Spleen (tissue), 11 donors: ENCODE data around the gene PGLYRP4. TPM values are rescaled to one million over a fixed set of nuclear protein-coding genes. Genes with fewer than 3 reads are reported as not detected.
A peak's percentile ranks its signal among the peaks of the same experiment; 100 is the strongest.

Source experiments
- DNase-seq: peaks from one replicate; pipeline ENCODE4 v3.0.0-alpha.2; 2020
- H3K27ac ChIP-seq, 8 donors: fragments of 200-600 bp; sonication (generic) in 7 of 8; 1 replicate in 4 of 8; 2 replicates in 4 of 8; pipeline versions ENCODE4 v1.5.0 to v1.8.0; 2016 to 2021; ENCODE audit warnings: inconsistent platforms in 4 of 8, mild to moderate bottlenecking in 4 of 8, moderate library complexity in 1 of 8
- H3K27me3 ChIP-seq, 7 donors: fragments of 200-600 bp; sonication (generic) in 6 of 7; replicated peaks in 1 of 7; 1 replicate in 4 of 7; 2 replicates in 3 of 7; pipeline versions ENCODE4 v1.5.0 to v1.8.0; 2016 to 2021; ENCODE audit warnings: inconsistent platforms in 3 of 7, mild to moderate bottlenecking in 1 of 7
- H3K36me3 ChIP-seq, 6 donors: fragments of 200-600 bp; sonication (generic) in 5 of 6; 1 replicate in 4 of 6; 2 replicates in 2 of 6; pipeline versions ENCODE4 v1.5.0 to v1.8.0; 2016 to 2021; ENCODE audit warnings: inconsistent platforms in 2 of 6
- H3K4me1 ChIP-seq, 6 donors: fragments of 200-600 bp; sonication (generic) in 5 of 6; 1 replicate in 3 of 6; 2 replicates in 3 of 6; pipeline versions ENCODE4 v1.5.0 to v1.8.0; 2016 to 2021; ENCODE audit warnings: inconsistent platforms in 3 of 6
- H3K4me3 ChIP-seq, 8 donors: fragments of 200-600 bp; sonication (generic) in 7 of 8; 1 replicate in 4 of 8; 2 replicates in 4 of 8; pipeline versions ENCODE4 v1.5.0 to v1.8.0; 2016 to 2021; ENCODE audit warnings: inconsistent platforms in 4 of 8, mild to moderate bottlenecking in 4 of 8, moderate library complexity in 2 of 8
- H3K9me3 ChIP-seq, 8 donors: fragments of 200-600 bp; sonication (generic) in 7 of 8; 1 replicate in 4 of 8; 2 replicates in 4 of 8; pipeline versions ENCODE4 v1.5.0 to v1.8.0; 2016 to 2021; ENCODE audit warnings: inconsistent platforms in 4 of 8
- POLR2A ChIP-seq, 3 donors: fragments of 450-650 bp; IDR thresholded peaks; one replicate each; pipeline ENCODE4 v1.5.1; 2017; ENCODE audit warnings: antibody characterized with exemption in 3 of 3, mild to moderate bottlenecking in 1 of 3
- POLR2AphosphoS5 ChIP-seq, 3 donors: sonication (generic); formaldehyde crosslinking; IDR thresholded peaks; one replicate each; pipeline ENCODE4 v1.5.1; 2017; ENCODE audit warnings: antibody characterized with exemption in 3 of 3
- WGBS, 5 donors: extraction: QIAGEN DNeasy Blood & Tissue Kit in 3 of 5; methylation state at CpG; one replicate each; pipeline versions ENCODE4 v1.1.5 to v1.1.7; 2013 to 2018; 5-methylcytosine and 5-hydroxymethylcytosine counted together
- intact Hi-C: fragments of 100-400 bp; cut with DNase I; formaldehyde crosslinking; loops from one replicate; pipeline ENCODE4 v1.15.0; 2023; ENCODE audit warnings: low total_unique reads
- polyA plus RNA-seq, 3 donors: library from polyadenylated mRNA; stranded (reverse); fragments of 200-250 nt; gene quantifications; one replicate each; pipeline ENCODE4 v1.2.1, GENCODE V29; 2013
- total RNA-seq, 7 donors: library from RNA; depleted of rRNA in 3 of 7; stranded (reverse); fragments of >200 nt in 3 of 7; fragmentation: NEBNext Ultra II Directional in 4 of 7; extraction: Animal tissue kit (Norgen Biotek cat#: 25700) in 4 of 7; gene quantifications; one replicate each; pipeline versions ENCODE4 v1.1.0 to v1.2.1, GENCODE V29; 2016 to 2021
- TF ChIP-seq, protein P1 (sequence below), 11 experiments: fragments of 200-600 bp in 7 of 11; fragments of 450-650 bp in 4 of 11; sonication (generic) in 4 of 11; IDR thresholded peaks in 8 of 11; conservative IDR thresholded peaks in 3 of 11; 1 replicate in 7 of 11; 2 replicates in 4 of 11; pipeline versions ENCODE4 v1.4.0 to v1.8.0; 2016 to 2021; ENCODE audit warnings: antibody characterized with exemption in 11 of 11, inconsistent platforms in 4 of 11, mild to moderate bottlenecking in 1 of 11
- donor health status: healthy with polysubstance abuse.
- donor health status: DM: no; HTN: no; CAD: no; lungs with moderate emphysema.
- donor health status: DM: no; HTN: no; CAD: no.
- donor health status: Bipolar disorder and iron deficiency.
- donor health status: healthy.
- donor health status: DM: no; HTN: no; CAD: no.
- donor health status: DM: yes; HTN: yes; CAD: no.

Gene PGLYRP4
- total and polyA plus RNA-seq, 10 donors, result 0.18 TPM; not detected in 9

DNA sequence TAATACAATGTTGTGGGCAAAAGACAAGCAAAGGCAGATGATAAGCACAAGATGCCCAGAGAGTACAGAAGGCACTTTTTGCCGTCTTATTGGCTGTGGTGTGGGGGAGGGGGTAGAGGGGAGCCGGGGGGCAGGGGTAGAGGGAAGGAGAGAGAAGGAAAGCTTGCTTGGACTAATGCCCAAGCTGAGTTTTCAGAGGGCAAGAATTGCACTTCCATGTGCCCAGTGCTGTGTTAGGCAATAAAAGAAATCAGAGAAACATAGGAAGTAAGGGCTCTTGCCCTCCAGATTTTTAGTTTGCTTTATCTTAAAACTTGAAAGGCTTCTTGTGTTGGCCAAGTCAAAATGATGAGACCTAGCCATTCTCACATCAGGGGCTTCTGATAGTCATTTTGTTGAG, 18.4 kb upstream of the PGLYRP4 start:
- Histone ChIP-seq H3K9me3 (no peaks in the 10 kb centered on the region), H3K27ac (peak overlapping the region in 7 of 8 donors; percentile 21 to 95 (median 77)), H3K4me3 (no peak overlapping the region), H3K27me3 (peaks cover 0 to 6% (median 0%) of the 10 kb centered on the region in 7 donors), H3K36me3 (no peaks in the 10 kb centered on the region), H3K4me1 (peaks cover 0 to 47% (median 3%) of the 10 kb centered on the region in 6 donors)
- TF ChIP-seq POLR2AphosphoS5 (IDR thresholded peaks at IDR 0.05) (no peak), POLR2A (IDR thresholded peaks at IDR 0.05) (no peak)
- TF ChIP-seq, protein P1, sequence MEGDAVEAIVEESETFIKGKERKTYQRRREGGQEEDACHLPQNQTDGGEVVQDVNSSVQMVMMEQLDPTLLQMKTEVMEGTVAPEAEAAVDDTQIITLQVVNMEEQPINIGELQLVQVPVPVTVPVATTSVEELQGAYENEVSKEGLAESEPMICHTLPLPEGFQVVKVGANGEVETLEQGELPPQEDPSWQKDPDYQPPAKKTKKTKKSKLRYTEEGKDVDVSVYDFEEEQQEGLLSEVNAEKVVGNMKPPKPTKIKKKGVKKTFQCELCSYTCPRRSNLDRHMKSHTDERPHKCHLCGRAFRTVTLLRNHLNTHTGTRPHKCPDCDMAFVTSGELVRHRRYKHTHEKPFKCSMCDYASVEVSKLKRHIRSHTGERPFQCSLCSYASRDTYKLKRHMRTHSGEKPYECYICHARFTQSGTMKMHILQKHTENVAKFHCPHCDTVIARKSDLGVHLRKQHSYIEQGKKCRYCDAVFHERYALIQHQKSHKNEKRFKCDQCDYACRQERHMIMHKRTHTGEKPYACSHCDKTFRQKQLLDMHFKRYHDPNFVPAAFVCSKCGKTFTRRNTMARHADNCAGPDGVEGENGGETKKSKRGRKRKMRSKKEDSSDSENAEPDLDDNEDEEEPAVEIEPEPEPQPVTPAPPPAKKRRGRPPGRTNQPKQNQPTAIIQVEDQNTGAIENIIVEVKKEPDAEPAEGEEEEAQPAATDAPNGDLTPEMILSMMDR (IDR thresholded peaks at IDR 0.05 in 8 of 11, conservative IDR thresholded peaks at IDR 0.05 in 3 of 11), result no peak
- DNase-seq, result peak; percentile 7
- intact Hi-C loops, result no loop called here
- WGBS, 5 donors, result 42 to 75% (median 60%) methylated on average over 2 of the region's 2 CpGs

DNA sequence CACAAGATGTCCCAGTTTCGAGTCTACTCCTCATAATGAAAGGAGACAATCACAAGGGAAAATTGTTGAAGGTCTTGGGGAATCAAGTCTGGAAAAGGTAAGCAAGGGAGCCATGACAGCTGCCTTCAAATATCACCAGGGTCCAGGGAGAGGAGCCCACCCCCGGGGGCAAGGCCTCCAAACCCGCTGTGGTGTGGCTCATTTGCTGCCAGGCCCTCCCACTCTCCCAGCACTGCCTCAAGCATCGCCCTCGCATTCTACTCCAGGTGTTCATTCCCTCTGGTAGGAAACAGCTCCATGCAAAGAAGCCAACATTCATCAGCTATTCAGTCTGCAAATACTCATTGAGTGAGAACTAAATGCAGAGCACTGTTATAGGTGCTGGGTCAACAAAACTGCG, 17.6 kb upstream of the PGLYRP4 start:
- H3K27me3 ChIP-seq, result peaks cover 0 to 6% (median 0%) of the 10 kb centered on the region in 7 donors
- intact Hi-C loops, result no loop called here
- WGBS, 5 donors, result 77 to 86% (median 84%) methylated on average over 6 of the region's 6 CpGs
- peak; percentile 39 for DNase-seq
- no peaks in the 10 kb centered on the region for H3K9me3 ChIP-seq
- TF ChIP-seq POLR2AphosphoS5 (IDR thresholded peaks at IDR 0.05) (no peak), POLR2A (IDR thresholded peaks at IDR 0.05) (no peak)
- TF ChIP-seq, protein P1 (IDR thresholded peaks at IDR 0.05 in 8 of 11, conservative IDR thresholded peaks at IDR 0.05 in 3 of 11), result no peak
- peak overlapping the region in 1 of 8 donors; percentile 34 for H3K4me3 ChIP-seq
- no peaks in the 10 kb centered on the region for H3K36me3 ChIP-seq
- peak overlapping the region in 6 of 8 donors; percentile 51 to 95 (median 82) for H3K27ac ChIP-seq
- peaks cover 0 to 49% (median 3%) of the 10 kb centered on the region in 6 donors for H3K4me1 ChIP-seq

DNA sequence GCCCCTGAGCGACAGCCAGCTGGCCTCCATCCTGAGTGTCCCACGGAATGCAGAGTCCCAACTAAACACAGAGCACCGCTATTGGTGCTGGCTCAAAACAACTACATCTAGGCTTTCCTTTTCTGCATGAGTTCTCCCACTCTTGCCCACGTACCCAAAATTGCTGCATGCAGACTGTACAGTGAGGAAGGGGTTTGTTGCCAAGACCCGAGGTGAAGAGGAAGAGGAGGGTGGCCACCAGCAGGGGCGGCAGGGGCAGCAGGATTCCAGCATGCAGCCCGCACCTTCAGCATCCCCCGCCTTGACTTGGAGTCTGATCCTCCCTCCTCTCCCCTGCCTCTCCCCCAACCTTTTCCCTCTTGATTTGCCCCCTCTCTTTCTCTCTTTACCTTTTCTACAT, 17.1 kb upstream of the PGLYRP4 start:
- H3K4me1 ChIP-seq, result peaks cover 0 to 52% (median 3%) of the 10 kb centered on the region in 6 donors
- peaks cover 0 to 3% (median 0%) of the 10 kb centered on the region in 6 donors for H3K36me3 ChIP-seq
- no peaks in the 10 kb centered on the region for H3K9me3 ChIP-seq
- intact Hi-C loops, result no loop called here
- 58 to 79% (median 70%) methylated on average over 8 of the region's 8 CpGs for WGBS, 5 donors
- no peak for TF ChIP-seq POLR2A (IDR thresholded peaks at IDR 0.05)
- TF ChIP-seq, protein P1 (IDR thresholded peaks at IDR 0.05 in 8 of 11, conservative IDR thresholded peaks at IDR 0.05 in 3 of 11), result no peak
- TF ChIP-seq POLR2AphosphoS5 (IDR thresholded peaks at IDR 0.05), result no peak
- peak; percentile 60 for DNase-seq
- peaks cover 0 to 6% (median 0%) of the 10 kb centered on the region in 7 donors for H3K27me3 ChIP-seq
- H3K4me3 ChIP-seq, result peak overlapping the region in 1 of 8 donors; percentile 34
- peak overlapping the region in 7 of 8 donors; percentile 20 to 95 (median 77) for H3K27ac ChIP-seq

DNA sequence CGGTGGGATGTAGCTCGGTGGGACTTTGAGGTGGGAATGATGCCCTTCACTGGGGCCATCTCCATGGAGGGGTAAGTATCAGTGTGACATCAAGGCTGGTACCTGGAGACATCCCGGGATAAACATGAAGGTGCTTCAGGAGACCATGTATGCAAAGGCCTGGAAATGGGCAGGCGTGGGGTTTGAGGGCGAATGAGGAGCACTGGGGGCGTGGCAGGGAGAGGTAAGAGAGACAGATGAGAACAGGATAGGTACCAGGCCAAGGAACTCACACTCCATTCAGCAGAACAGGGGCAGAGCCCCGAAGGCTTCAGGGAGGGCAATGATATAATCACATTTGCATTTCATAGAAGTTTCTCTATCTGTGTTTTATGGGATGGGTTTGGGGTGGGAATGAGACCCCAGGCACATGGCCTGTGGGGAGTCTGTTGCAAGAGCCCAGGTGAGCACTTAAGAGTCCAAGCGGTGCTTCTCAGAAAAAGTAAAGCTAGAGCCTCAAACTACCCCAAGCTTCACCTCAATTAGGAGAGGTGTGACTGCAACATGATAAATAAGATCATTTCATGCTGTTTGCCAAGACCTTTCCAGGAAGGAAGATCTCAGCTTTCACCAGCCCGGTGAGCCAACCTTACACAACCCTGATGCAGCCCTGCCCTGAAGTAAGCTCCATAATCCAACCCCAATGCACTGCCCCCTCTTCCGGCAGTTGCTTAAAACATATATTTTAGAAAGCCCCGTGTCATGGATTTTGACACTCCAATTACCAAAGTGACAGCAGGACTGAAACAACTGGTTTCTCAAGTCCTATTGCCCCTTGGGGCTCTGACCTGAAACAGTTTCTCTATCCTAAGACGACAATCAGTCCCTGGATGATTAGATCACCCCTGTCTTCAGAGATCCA, 16.4 kb upstream of the PGLYRP4 start:
- Histone ChIP-seq H3K9me3 (no peaks in the 10 kb centered on the region), H3K27me3 (peaks cover 0 to 6% (median 0%) of the 10 kb centered on the region in 7 donors), H3K36me3 (peaks cover 0 to 9% (median 0%) of the 10 kb centered on the region in 6 donors), H3K4me1 (peaks cover 0 to 57% (median 3%) of the 10 kb centered on the region in 6 donors), H3K27ac (peak overlapping the region in 7 of 8 donors; percentile 20 to 95 (median 77)), H3K4me3 (peak overlapping the region in 1 of 8 donors; percentile 34)
- intact Hi-C loops, result no loop called here
- 60 to 79% (median 71%) methylated on average over 12 of the region's 12 CpGs for WGBS, 5 donors
- TF ChIP-seq POLR2A (IDR thresholded peaks at IDR 0.05), result no peak
- TF ChIP-seq POLR2AphosphoS5 (IDR thresholded peaks at IDR 0.05), result peak in 1 of 3 donors; percentile 43
- DNase-seq, result peak; percentile 72
